Measurements from ENCODE around the gene ZMYND8. TPM values are rescaled to one million over a fixed set of nuclear protein-coding genes. Genes with fewer than 3 reads are reported as not detected.

Gene ZMYND8
- total and polyA plus RNA-seq, 2 donors (not counting 3 experiments of a cell fraction or from before 2014, with no cell fraction given) = 30.6 to 75.2 TPM

DNA sequence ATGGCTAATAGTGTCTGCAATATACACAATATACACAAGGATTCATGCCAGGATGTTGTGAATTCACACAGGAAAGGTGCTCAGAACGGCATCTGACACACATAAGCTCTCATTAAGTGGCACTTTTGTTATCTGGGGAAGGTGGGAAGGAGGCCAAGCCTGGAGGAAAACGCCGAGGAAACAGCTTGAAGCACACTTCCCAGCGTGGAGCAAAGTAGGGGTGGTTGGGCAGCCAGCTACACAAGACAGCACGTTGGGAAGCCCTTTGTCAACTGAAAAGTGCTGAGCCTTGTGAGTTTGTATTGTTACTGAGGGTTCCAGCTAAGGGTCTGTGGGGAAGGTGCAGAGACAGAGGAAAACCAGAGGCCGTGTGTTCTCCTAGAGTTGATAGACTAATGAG is 181.0 kb downstream of the ZMYND8 start:
- Histone ChIP-seq H3K4me3 (replicated peaks in 1 of 3; ENCODE audit: insufficient read depth in 1 of 3, low read depth in 1 of 3, low read length in 3 of 3) (no peak overlapping the region), H3K9me1 (replicated peaks; ENCODE audit: control insufficient read depth, extremely low read depth, insufficient read depth, low read length) (no peaks in the 10 kb centered on the region), H3K27ac (ENCODE audit: insufficient read depth, low read depth, low read length) (no peak overlapping the region), H3K36me3 (ENCODE audit: control insufficient read depth in 2 of 2, extremely low read depth in 1 of 2, insufficient read depth in 2 of 2, low read length in 2 of 2) (no peaks in the 10 kb centered on the region), H3K4me2 (ENCODE audit: insufficient read depth, low read length) (no peak overlapping the region), H3K4me1 (ENCODE audit: control insufficient read depth, extremely low read depth, insufficient read depth, low read length) (no peaks in the 10 kb centered on the region), H3K27me3 (ENCODE audit: control insufficient read depth in 2 of 2, insufficient read depth in 2 of 2, low read length in 2 of 2) (no peaks in the 10 kb centered on the region), H3K9me3 (replicated peaks; ENCODE audit: control insufficient read depth, insufficient read depth, low read length) (no peaks in the 10 kb centered on the region), H3K79me2 (ENCODE audit: control insufficient read depth, insufficient read depth, low read length) (no peaks in the 10 kb centered on the region), H4K20me1 (replicated peaks; ENCODE audit: control insufficient read depth, extremely low read depth, insufficient read depth, low read length) (no peaks in the 10 kb centered on the region), H2AFZ (ENCODE audit: low read depth, low read length) (no peak overlapping the region), H3K9ac (replicated peaks; ENCODE audit: extremely low read depth, insufficient read depth, low read length) (no peak overlapping the region)
- DNase-seq (ENCODE audit: low read depth, low spot score) = peak; percentile 86
- BruUV-seq (replicated peaks) = no TSS peak
- ChIA-PET CTCF (no interaction called here), POLR2A (no interaction called here)
- no peak for TF ChIP-seq GATA2 (IDR thresholded peaks at IDR 0.05; ENCODE audit: insufficient read depth, insufficient read length, low read depth, low read length)
- intact Hi-C loops (cut with micrococcal nuclease) (no loop called here), dilution Hi-C loops (cut with MboI; ENCODE audit: extremely low pct_ligation_motif_present, low sequenced_read_pairs) (no loop called here)
- FAIRE-seq = peak; percentile 43

DNA sequence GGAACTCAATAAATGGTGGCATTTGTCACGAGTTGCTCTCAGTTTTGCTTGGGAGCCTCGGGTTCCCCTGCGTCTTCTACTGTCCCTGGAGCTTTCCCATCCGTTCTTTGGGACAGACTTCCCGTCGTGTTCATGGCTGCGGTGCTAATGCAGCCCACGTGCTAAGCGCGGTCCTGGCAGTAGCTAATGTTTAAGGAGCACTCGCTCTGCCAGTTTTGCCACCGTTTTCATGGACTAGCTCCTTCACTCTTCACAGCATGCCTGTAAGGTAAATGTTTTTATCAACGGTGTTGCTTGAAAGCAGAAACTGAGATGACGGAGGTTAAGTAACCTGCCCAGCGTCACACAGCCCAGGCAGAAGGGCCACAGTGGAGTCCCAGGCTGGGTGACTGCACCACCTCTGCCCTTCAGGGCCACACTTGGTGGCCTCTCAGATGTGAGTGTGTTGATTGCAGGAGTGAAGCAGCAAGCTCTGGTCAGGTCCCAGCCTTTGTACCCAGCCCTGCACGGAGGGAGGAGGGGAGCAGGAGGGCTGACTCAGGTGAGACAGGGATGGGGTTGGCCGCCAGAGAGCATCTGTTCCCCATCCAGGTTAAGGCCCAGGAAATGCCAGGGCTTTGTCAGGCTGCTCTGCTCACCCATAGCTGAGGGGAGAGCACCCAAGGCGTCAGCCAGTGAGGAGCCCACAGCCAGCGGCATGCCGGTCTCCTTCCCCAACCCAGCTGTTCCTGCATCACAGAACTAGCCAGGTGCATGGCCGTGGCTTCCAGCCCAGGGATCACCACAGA is 181.8 kb downstream of the ZMYND8 start:
- intact Hi-C loops (cut with micrococcal nuclease) = no loop called here
- Histone ChIP-seq H3K79me2 (ENCODE audit: control insufficient read depth, insufficient read depth, low read length) (no peaks in the 10 kb centered on the region), H3K9me3 (replicated peaks; ENCODE audit: control insufficient read depth, insufficient read depth, low read length) (no peaks in the 10 kb centered on the region), H3K4me3 (replicated peaks in 1 of 3; ENCODE audit: insufficient read depth in 1 of 3, low read depth in 1 of 3, low read length in 3 of 3) (no peak overlapping the region), H4K20me1 (replicated peaks; ENCODE audit: control insufficient read depth, extremely low read depth, insufficient read depth, low read length) (no peaks in the 10 kb centered on the region), H3K36me3 (ENCODE audit: control insufficient read depth in 2 of 2, extremely low read depth in 1 of 2, insufficient read depth in 2 of 2, low read length in 2 of 2) (no peaks in the 10 kb centered on the region), H3K9me1 (replicated peaks; ENCODE audit: control insufficient read depth, extremely low read depth, insufficient read depth, low read length) (no peaks in the 10 kb centered on the region), H3K4me1 (ENCODE audit: control insufficient read depth, extremely low read depth, insufficient read depth, low read length) (no peaks in the 10 kb centered on the region), H3K4me2 (ENCODE audit: insufficient read depth, low read length) (no peak overlapping the region), H3K9ac (replicated peaks; ENCODE audit: extremely low read depth, insufficient read depth, low read length) (no peak overlapping the region), H3K27me3 (ENCODE audit: control insufficient read depth in 2 of 2, insufficient read depth in 2 of 2, low read length in 2 of 2) (no peaks in the 10 kb centered on the region), H2AFZ (ENCODE audit: low read depth, low read length) (no peak overlapping the region), H3K27ac (ENCODE audit: insufficient read depth, low read depth, low read length) (no peak overlapping the region)
- ChIA-PET CTCF (interaction anchor here (1.6 kb wide), 1 partner anchor 31 kb away, joined by 3 read pairs; no protein-coding TSS in a partner anchor), POLR2A (no interaction called here)
- no TSS peak for BruUV-seq (replicated peaks)
- TF ChIP-seq FOS (IDR thresholded peaks at IDR 0.05; ENCODE audit: borderline replicate concordance, insufficient read depth, low read length) (no peak), EZH2 (IDR thresholded peaks at IDR 0.05; ENCODE audit: borderline replicate concordance, low read depth, low read length, severe bottlenecking) (no peak), MYC (IDR thresholded peaks at IDR 0.05; ENCODE audit: low read depth, low read length) (no peak), GATA2 (IDR thresholded peaks at IDR 0.05; ENCODE audit: insufficient read depth, insufficient read length, low read depth, low read length) (no peak), POLR2AphosphoS5 (IDR thresholded peaks at IDR 0.05; ENCODE audit: insufficient read depth, low read depth, low read length) (no peak), JUN (IDR thresholded peaks at IDR 0.05; ENCODE audit: borderline replicate concordance, insufficient read depth, insufficient read length, low read depth) (no peak), POLR2A (IDR thresholded peaks at IDR 0.05; ENCODE audit: low read depth, low read length) (no peak)
- TF ChIP-seq, protein P1, sequence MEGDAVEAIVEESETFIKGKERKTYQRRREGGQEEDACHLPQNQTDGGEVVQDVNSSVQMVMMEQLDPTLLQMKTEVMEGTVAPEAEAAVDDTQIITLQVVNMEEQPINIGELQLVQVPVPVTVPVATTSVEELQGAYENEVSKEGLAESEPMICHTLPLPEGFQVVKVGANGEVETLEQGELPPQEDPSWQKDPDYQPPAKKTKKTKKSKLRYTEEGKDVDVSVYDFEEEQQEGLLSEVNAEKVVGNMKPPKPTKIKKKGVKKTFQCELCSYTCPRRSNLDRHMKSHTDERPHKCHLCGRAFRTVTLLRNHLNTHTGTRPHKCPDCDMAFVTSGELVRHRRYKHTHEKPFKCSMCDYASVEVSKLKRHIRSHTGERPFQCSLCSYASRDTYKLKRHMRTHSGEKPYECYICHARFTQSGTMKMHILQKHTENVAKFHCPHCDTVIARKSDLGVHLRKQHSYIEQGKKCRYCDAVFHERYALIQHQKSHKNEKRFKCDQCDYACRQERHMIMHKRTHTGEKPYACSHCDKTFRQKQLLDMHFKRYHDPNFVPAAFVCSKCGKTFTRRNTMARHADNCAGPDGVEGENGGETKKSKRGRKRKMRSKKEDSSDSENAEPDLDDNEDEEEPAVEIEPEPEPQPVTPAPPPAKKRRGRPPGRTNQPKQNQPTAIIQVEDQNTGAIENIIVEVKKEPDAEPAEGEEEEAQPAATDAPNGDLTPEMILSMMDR (IDR thresholded peaks at IDR 0.05; ENCODE audit: extremely low read depth in 1 of 2, insufficient read depth in 1 of 2, low read depth in 1 of 2, low read length in 2 of 2) = no peak
- TF ChIP-seq, protein P2, sequence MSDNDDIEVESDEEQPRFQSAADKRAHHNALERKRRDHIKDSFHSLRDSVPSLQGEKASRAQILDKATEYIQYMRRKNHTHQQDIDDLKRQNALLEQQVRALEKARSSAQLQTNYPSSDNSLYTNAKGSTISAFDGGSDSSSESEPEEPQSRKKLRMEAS (IDR thresholded peaks at IDR 0.05; ENCODE audit: insufficient read depth, insufficient read length) = no peak
- DNase-seq (ENCODE audit: low read depth, low spot score) (no peak), FAIRE-seq (no peak)
- dilution Hi-C loops (cut with MboI; ENCODE audit: extremely low pct_ligation_motif_present, low sequenced_read_pairs) = no loop called here

Data from endothelial cell of umbilical vein (primary cell).